Heart left ventricle (tissue), 16 donors: ENCODE measurements around the gene GALNT18. TPM values are rescaled to one million over a fixed set of nuclear protein-coding genes. Genes with fewer than 3 reads are reported as not detected.
A peak's percentile ranks its signal among the peaks of the same experiment; 100 is the strongest.

Source experiments
- ATAC-seq, 4 donors: fragments of 200-7000 bp; cut with Tn5 transposase; one replicate each; pipeline ENCODE4 v1.9.1; 2020 to 2022; ENCODE audit warnings: moderate library complexity in 4 of 4, mild to moderate bottlenecking in 3 of 4, moderate number of reproducible peaks in 1 of 4
- DNase-seq, 5 donors: peaks; one replicate each; pipeline ENCODE4 v3.0.0-alpha.2; 2020
- H3K27ac ChIP-seq, 12 donors: fragments of 200-600 bp; sonication (generic) in 4 of 12; one replicate each; pipeline versions ENCODE4 v1.5.0 to v1.8.0; 2016 to 2022; ENCODE audit warnings: mild to moderate bottlenecking in 2 of 12
- H3K27me3 ChIP-seq, 9 donors: fragments of 200-600 bp; sonication (generic) in 2 of 9; one replicate each; pipeline versions ENCODE4 v1.5.1 to v1.8.0; 2016 to 2022; ENCODE audit warnings: mild to moderate bottlenecking in 3 of 9
- H3K36me3 ChIP-seq, 9 donors: fragments of 200-600 bp; sonication (generic) in 2 of 9; one replicate each; pipeline versions ENCODE4 v1.5.0 to v1.8.0; 2018 to 2022; ENCODE audit warnings: mild to moderate bottlenecking in 2 of 9
- H3K4me1 ChIP-seq, 12 donors: fragments of 200-600 bp; sonication (generic) in 4 of 12; one replicate each; pipeline versions ENCODE4 v1.5.0 to v1.8.0; 2016 to 2022; ENCODE audit warnings: mild to moderate bottlenecking in 3 of 12
- H3K4me3 ChIP-seq, 12 donors: fragments of 200-600 bp; sonication (generic) in 4 of 12; one replicate each; pipeline versions ENCODE4 v1.5.0 to v1.8.0; 2017 to 2022; ENCODE audit warnings: mild to moderate bottlenecking in 9 of 12, moderate library complexity in 4 of 12
- H3K9me3 ChIP-seq, 12 donors: fragments of 200-600 bp; sonication (generic) in 4 of 12; one replicate each; pipeline versions ENCODE4 v1.5.0 to v1.8.0; 2016 to 2022; ENCODE audit warnings: mild to moderate bottlenecking in 1 of 12
- POLR2A ChIP-seq, 2 donors: fragments of 450-650 bp; IDR thresholded peaks; one replicate each; pipeline ENCODE4 v1.6.1; 2017; ENCODE audit warnings: antibody characterized with exemption in 2 of 2, mild to moderate bottlenecking in 2 of 2, moderate library complexity in 2 of 2
- WGBS, 4 donors: extraction: QIAGEN DNeasy Blood & Tissue Kit in 2 of 4; methylation state at CpG; one replicate each; pipeline versions ENCODE4 v1.1.5 to v1.1.7; 2013 to 2018; 5-methylcytosine and 5-hydroxymethylcytosine counted together
- intact Hi-C, 10 donors: fragments of 100-400 bp; cut with DNase I; formaldehyde crosslinking; loops; one replicate each; pipeline versions ENCODE4 v1.11.1 to v1.14.2; 2022
- polyA plus RNA-seq, 2 donors: library from polyadenylated mRNA; stranded (reverse); fragments of 200-250 nt; gene quantifications; one replicate each; pipeline ENCODE4 v1.2.3, GENCODE V29; 2013
- total RNA-seq, 9 donors: library from RNA; depleted of rRNA in 2 of 9; stranded (reverse); fragments of >200 nt in 2 of 9; fragmentation: NEBNext Ultra II Directional in 3 of 9; extraction: Animal tissue kit (Norgen Biotek cat#: 25700) in 3 of 9; gene quantifications; one replicate each; pipeline versions ENCODE4 v1.1.0 to v1.2.4, GENCODE V29; 2016 to 2023
- TF ChIP-seq, protein P1 (sequence below), 12 donors: fragments of 200-600 bp; sonication (generic) in 4 of 12; IDR thresholded peaks; one replicate each; pipeline versions ENCODE4 v1.5.0 to v1.8.0; 2018 to 2022; ENCODE audit warnings: antibody characterized with exemption in 12 of 12, mild to moderate bottlenecking in 5 of 12
- donor health status: ischemic (EF 13 %, LVEDD 7.1; RV severe dilation, severe dysfunction).
- donor health status: healthy with polysubstance abuse.
- donor health status: DM: no; HTN: yes; CAD: no.
- donor health status: DM: no; HTN: no; CAD: no.
- donor health status: ischemic (EF 25% LVEDD 6.9; RV normal size, moderate dysfunction).
- donor health status: ischemic (EF 25% LVEDD 5.7; RV mildly dilated, moderate dysfunction).
- donor health status: healthy.
- donor health status: DM: yes; HTN: yes; CAD: no.
- donor health status: ischemic (EF 35%, LVEDD 5.7; RV mildly dilated, moderate dysfunction).
- donor health status: nonischemic (EF 11% LVEDD 7.7; RV severe dilation, severe dysfunction).
- donor health status: DM: yes; HTN: yes; CAD: no.
- donor health status: PGD.
- donor health status: ischemic (EF 29% LVEDD 5.4; RV normal size, mild dysfunction).
- donor health status: nonischemic (EF 23%, LVEDD 6.1; RV moderate dilation, normal function).

GALNT18 gene
- total and polyA plus RNA-seq, 11 donors = 9.0 to 31.8 (median 17.3) TPM

- Histone ChIP-seq H3K27me3 (peaks cover 0 to 6% (median 0%) of the 10 kb centered on the region in 9 donors), H3K9me3 (no peaks in the 10 kb centered on the region), H3K4me3 (no peak overlapping the region), H3K27ac (no peak overlapping the region), H3K36me3 (no peaks in the 10 kb centered on the region), H3K4me1 (peaks cover 0 to 34% (median 19%) of the 10 kb centered on the region in 12 donors)
- 90 to 99% (median 93%) methylated on average over 7 of the region's 7 CpGs for WGBS, 4 donors
- intact Hi-C loops = loop anchor here in 1 of 10 donors (10.0 kb wide), 2 partner anchors 110 to 370 kb away; no protein-coding TSS in a partner anchor
- no peak for DNase-seq
- ATAC-seq = no peak
- TF ChIP-seq, protein P1, sequence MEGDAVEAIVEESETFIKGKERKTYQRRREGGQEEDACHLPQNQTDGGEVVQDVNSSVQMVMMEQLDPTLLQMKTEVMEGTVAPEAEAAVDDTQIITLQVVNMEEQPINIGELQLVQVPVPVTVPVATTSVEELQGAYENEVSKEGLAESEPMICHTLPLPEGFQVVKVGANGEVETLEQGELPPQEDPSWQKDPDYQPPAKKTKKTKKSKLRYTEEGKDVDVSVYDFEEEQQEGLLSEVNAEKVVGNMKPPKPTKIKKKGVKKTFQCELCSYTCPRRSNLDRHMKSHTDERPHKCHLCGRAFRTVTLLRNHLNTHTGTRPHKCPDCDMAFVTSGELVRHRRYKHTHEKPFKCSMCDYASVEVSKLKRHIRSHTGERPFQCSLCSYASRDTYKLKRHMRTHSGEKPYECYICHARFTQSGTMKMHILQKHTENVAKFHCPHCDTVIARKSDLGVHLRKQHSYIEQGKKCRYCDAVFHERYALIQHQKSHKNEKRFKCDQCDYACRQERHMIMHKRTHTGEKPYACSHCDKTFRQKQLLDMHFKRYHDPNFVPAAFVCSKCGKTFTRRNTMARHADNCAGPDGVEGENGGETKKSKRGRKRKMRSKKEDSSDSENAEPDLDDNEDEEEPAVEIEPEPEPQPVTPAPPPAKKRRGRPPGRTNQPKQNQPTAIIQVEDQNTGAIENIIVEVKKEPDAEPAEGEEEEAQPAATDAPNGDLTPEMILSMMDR (IDR thresholded peaks at IDR 0.05) = no peak
- no peak for TF ChIP-seq POLR2A (IDR thresholded peaks at IDR 0.05)
These were observed 206.8 kb downstream of the GALNT18 start for GRCh38 chr11:11414996-11415395.

DNA sequence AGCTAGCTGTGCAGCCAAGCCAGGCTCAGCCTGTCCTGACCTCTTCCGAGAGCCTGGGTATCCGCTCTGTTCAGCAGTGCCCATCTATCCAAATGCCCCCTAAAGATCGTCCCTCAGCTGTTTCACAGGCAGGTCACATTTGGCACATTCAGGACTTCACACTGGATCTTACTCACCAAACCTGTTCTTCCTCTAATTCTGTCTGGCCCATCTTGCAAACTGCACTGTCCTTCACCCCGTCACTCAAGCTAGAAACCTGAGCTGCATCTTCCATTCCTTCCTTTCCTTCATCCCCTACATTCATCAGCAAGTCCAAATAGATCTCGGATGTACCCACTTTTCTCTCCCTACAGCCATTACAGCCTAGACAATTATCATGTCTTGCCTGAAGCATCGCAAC is 208.0 kb downstream of the GALNT18 start:
- peaks cover 0 to 41% (median 28%) of the 10 kb centered on the region in 12 donors for H3K4me1 ChIP-seq

GRCh38 chr11:11411401-11411985 is 210.3 kb downstream of the GALNT18 start:
- no peak for DNase-seq
- Histone ChIP-seq H3K36me3 (no peaks in the 10 kb centered on the region), H3K9me3 (no peaks in the 10 kb centered on the region), H3K27me3 (peaks cover 0 to 11% (median 0%) of the 10 kb centered on the region in 9 donors), H3K27ac (no peak overlapping the region), H3K4me1 (peaks cover 0 to 56% (median 42%) of the 10 kb centered on the region in 12 donors), H3K4me3 (no peak overlapping the region)
- intact Hi-C loops = loop anchor here in 1 of 10 donors (10.0 kb wide), 2 partner anchors 113 to 373 kb away; no protein-coding TSS in a partner anchor
- ATAC-seq = no peak
- TF ChIP-seq, protein P1 (IDR thresholded peaks at IDR 0.05) = no peak
- no peak for TF ChIP-seq POLR2A (IDR thresholded peaks at IDR 0.05)
- 94 to 98% (median 96%) methylated on average over 8 of the region's 8 CpGs for WGBS, 4 donors

More for the DNA sequence above, 208.0 kb downstream of the GALNT18 start:
- H3K9me3 ChIP-seq = no peaks in the 10 kb centered on the region
- TF ChIP-seq, protein P1 (IDR thresholded peaks at IDR 0.05) = no peak
- no peak for TF ChIP-seq POLR2A (IDR thresholded peaks at IDR 0.05)
- WGBS, 4 donors = 96 to 99% (median 97%) methylated on average over 6 of the region's 6 CpGs
- H3K27ac ChIP-seq = no peak overlapping the region
- H3K27me3 ChIP-seq = peaks cover 0 to 6% (median 0%) of the 10 kb centered on the region in 9 donors
- no peaks in the 10 kb centered on the region for H3K36me3 ChIP-seq
- intact Hi-C loops = loop anchor here in 1 of 10 donors (10.0 kb wide), 2 partner anchors 111 to 371 kb away; no protein-coding TSS in a partner anchor
- no peak overlapping the region for H3K4me3 ChIP-seq
- DNase-seq (no peak), ATAC-seq (no peak)

- 5 to 55% (median 39%) methylated on average over 2 to 3 of the region's 3 CpGs for WGBS, 4 donors
- DNase-seq (peak in 1 of 5 donors; percentile 56), ATAC-seq (peak; percentile 28 to 45 (median 36))
- intact Hi-C loops = loop anchor here in 8 of 10 donors (5.0 to 10.0 kb wide), 10 partner anchors 115 to 377 kb away; partner anchors contain the start of gene GALNT18 (in 5 of the 8)
- H3K4me3 ChIP-seq = no peak overlapping the region
- no peaks in the 10 kb centered on the region for H3K9me3 ChIP-seq
- H3K36me3 ChIP-seq = no peaks in the 10 kb centered on the region
- peaks cover 0 to 11% (median 0%) of the 10 kb centered on the region in 9 donors for H3K27me3 ChIP-seq
- peaks cover 0 to 61% (median 36%) of the 10 kb centered on the region in 12 donors for H3K4me1 ChIP-seq
- TF ChIP-seq, protein P1 (IDR thresholded peaks at IDR 0.05) = no peak
- TF ChIP-seq POLR2A (IDR thresholded peaks at IDR 0.05) = no peak
- H3K27ac ChIP-seq = peak overlapping the region in 8 of 12 donors; percentile 27 to 88 (median 44)
These were observed 211.9 kb downstream of the GALNT18 start for GRCh38 chr11:11409901-11410300.
